H1 (cell line): Measurements from ENCODE around the gene MTF2. TPM values are rescaled to one million over a fixed set of nuclear protein-coding genes. Genes with fewer than 3 reads are reported as not detected.

Source experiments
- POLR2A ChIP-seq, 2 experiments: IDR thresholded peaks; 1 replicate in 1 of 2; 2 replicates in 1 of 2; pipeline ENCODE4 v1.6.1; 2011; ENCODE audit warnings: low read depth in 2 of 2, low read length in 2 of 2, mild to moderate bottlenecking in 2 of 2; ENCODE audit errors: control extremely low read depth in 1 of 2
- TAF7 ChIP-seq: optimal IDR thresholded peaks from 2 replicates; pipeline ENCODE3; 2011; ENCODE audit warnings: low read depth, mild to moderate bottlenecking, inconsistent platforms, low read length, moderate library complexity, borderline replicate concordance
- polyA plus RNA-seq, 7 experiments: library from polyadenylated mRNA; depleted of rRNA in 3 of 7; stranded (reverse) in 5 of 7; unstranded in 2 of 7; fragments of >200 nt in 5 of 7; fragments of 200-250 nt in 2 of 7; gene quantifications; 1 replicate in 5 of 7; 2 replicates in 1 of 7; 4 replicates in 1 of 7; pipeline versions ENCODE4 v1.2.1 to v1.2.3, GENCODE V29; 2011 to 2013; ENCODE audit warnings: missing spikeins in 2 of 7, mixed read lengths in 2 of 7
- total RNA-seq: library from RNA; stranded (reverse); fragmentation: NEBNext Ultra II Directional; extraction: Animal tissue kit (Norgen Biotek cat#: 25700); gene quantifications from 2 replicates; pipeline ENCODE4 v1.2.1, GENCODE V29; 2021

MTF2 gene
- total and polyA plus RNA-seq, 2 of the 8 experiments (the other 6 are each of a cell fraction or from before 2014, with no cell fraction given): 72.1 to 102 TPM

DNA sequence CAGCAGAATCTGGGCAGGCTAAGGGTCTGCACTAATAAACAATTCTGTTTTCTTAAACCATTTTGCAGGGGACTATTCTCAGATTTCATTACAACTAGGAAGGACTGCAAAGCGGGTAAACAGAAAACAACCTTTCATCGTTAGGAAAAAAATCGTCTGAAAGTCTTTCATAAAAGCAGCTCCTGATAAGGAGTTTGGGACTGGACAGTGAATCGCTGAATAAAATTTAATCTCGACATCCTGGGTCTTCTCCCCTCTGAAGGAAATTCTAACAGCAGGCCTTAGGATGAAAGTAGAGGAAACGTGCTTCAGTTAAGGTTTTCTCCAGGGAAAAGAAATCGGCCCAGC is 471 bp upstream of the MTF2 start (continued):
- no peak for TF ChIP-seq TAF7
- no peak for TF ChIP-seq POLR2A (IDR thresholded peaks at IDR 0.05; ENCODE audit: control extremely low read depth in 1 of 2, low read depth in 2 of 2, low read length in 2 of 2)
